ENCODE data around the gene CLIC1.

CLIC1 gene

DNA sequence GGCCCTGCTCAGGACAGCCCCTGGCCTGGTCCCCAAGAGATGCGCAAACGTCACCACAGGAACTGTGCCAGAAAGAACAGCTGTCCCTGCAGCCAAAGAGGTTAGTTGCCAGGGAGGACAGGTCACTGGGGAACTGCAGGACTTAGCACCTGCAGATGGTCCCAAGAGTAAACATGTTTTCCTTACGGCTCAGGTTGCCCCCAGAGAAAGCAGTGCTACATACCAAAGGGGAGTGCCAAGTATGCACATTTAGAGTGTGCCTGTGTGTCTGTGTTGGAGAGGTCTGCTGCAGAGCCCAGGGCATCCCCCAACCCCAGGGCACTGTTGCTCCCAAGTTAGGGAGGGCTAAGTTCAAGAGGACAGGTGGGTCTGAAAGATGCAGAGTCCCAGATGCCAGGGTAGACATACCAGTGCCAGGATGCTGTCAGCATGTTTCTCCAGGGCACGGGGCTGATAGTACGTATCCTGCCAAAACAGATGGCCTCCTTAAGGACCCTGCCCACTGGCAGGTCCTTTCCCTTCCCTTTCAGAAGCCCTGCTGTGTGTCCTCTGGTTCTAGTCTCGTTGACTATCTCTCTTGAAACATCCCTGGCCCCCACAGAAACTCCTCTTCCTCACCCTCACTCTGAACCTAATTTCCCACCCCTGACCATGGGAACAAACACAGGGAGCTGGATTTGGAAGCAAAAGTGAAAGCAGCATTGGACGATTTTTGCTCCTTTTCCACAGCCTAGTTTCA is 34.5 kb downstream of the CLIC1 start:
- CTCF ChIA-PET = interaction anchor here (0.7 to 1.2 kb wide), 4 partner anchors 9 to 130 kb away, joined by 3 to 4 read pairs (median 4); no protein-coding TSS in a partner anchor
- no peaks in the 10 kb centered on the region for H3K4me1 ChIP-seq (ENCODE audit: control insufficient read depth, insufficient read depth, low read length)
- POLR2A ChIA-PET = interaction anchor here (0.5 to 2.8 kb wide), 12 partner anchors 8 to 155 kb away, joined by 3 to 30 read pairs (median 10); partner anchors contain the start of genes ATP6V1G2, C6orf47, DDAH2 and HSPA1B
- peak overlapping the region; percentile 63 for H3K4me3 ChIP-seq (ENCODE audit: low read depth, low read length)
- peaks cover 4 to 17% of the 10 kb centered on the region in 2 experiments; a peak in 2 of 3 replicates for H3K36me3 ChIP-seq (ENCODE audit: control insufficient read depth in 2 of 2, insufficient read depth in 1 of 2, low read length in 2 of 2)
- no peak for TF ChIP-seq ZNF518A (tag by site-specific recombination; conservative IDR thresholded peaks at IDR 0.05; ENCODE audit: low read depth)
- no peak for TF ChIP-seq ZBTB7A (tag by site-specific recombination; IDR thresholded peaks at IDR 0.05; ENCODE audit: low read depth)
- TF ChIP-seq, protein P1, sequence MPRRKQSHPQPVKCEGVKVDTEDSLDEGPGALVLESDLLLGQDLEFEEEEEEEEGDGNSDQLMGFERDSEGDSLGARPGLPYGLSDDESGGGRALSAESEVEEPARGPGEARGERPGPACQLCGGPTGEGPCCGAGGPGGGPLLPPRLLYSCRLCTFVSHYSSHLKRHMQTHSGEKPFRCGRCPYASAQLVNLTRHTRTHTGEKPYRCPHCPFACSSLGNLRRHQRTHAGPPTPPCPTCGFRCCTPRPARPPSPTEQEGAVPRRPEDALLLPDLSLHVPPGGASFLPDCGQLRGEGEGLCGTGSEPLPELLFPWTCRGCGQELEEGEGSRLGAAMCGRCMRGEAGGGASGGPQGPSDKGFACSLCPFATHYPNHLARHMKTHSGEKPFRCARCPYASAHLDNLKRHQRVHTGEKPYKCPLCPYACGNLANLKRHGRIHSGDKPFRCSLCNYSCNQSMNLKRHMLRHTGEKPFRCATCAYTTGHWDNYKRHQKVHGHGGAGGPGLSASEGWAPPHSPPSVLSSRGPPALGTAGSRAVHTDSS (tag by site-specific recombination; IDR thresholded peaks at IDR 0.05) = peak; percentile 34; the same call in 1 of the 2 replicates
- TF ChIP-seq PRDM1 (tag by site-specific recombination; IDR thresholded peaks at IDR 0.05) = 0 out of 2 replicates have a peak, but pooled peaks have one; percentile 65
- 0 out of 2 replicates have a peak, but pooled peaks have one; percentile 24 for TF ChIP-seq SCRT2 (tag by site-specific recombination; IDR thresholded peaks at IDR 0.05)
- TF ChIP-seq, protein P2, sequence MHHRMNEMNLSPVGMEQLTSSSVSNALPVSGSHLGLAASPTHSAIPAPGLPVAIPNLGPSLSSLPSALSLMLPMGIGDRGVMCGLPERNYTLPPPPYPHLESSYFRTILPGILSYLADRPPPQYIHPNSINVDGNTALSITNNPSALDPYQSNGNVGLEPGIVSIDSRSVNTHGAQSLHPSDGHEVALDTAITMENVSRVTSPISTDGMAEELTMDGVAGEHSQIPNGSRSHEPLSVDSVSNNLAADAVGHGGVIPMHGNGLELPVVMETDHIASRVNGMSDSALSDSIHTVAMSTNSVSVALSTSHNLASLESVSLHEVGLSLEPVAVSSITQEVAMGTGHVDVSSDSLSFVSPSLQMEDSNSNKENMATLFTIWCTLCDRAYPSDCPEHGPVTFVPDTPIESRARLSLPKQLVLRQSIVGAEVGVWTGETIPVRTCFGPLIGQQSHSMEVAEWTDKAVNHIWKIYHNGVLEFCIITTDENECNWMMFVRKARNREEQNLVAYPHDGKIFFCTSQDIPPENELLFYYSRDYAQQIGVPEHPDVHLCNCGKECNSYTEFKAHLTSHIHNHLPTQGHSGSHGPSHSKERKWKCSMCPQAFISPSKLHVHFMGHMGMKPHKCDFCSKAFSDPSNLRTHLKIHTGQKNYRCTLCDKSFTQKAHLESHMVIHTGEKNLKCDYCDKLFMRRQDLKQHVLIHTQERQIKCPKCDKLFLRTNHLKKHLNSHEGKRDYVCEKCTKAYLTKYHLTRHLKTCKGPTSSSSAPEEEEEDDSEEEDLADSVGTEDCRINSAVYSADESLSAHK (tag by site-specific recombination; IDR thresholded peaks at IDR 0.05) = peak; percentile 93
- TF ChIP-seq ZNF132 (tag by site-specific recombination; IDR thresholded peaks at IDR 0.05; ENCODE audit: borderline replicate concordance) = no peak
- no peaks in the 10 kb centered on the region for H3K9me3 ChIP-seq (ENCODE audit: control insufficient read depth, insufficient read depth, low read depth, low read length)
- no peak overlapping the region; the same call in 1 of the 2 replicates for H3K27ac ChIP-seq (ENCODE audit: extremely low read depth, low read depth, low read length)

DNA sequence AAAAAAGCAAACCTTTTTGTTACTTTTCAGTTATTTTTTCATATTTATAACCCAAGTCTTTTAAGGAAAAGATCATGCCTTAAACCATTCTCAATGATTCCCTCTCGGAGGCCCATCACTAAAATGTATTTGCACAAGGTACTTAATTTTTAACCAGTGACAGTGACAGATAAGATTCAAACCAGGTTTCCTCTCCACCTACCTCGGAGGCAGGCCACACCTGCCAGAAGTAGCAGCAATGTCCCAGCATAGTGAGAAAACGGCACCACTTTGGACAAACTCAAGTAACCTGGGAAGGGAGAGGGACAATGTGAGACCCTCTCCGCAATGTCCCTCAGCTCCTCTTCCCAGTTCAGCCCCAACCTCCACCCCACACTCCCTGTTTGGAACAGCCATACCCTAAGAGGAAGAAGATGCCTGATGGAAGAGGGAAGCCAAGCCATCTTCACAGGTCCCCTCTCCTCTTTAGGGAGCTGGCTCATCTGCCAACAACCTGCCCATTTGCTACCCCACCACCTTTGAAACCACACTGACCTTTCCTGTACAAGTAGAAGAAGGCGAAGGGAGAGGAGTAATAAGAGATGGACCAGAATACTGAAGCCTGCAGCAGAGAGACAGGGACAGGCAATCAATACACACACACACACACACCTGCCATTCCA is 35.5 kb downstream of the CLIC1 start:
- POLR2A ChIA-PET = interaction anchor here (0.6 to 0.9 kb wide), 2 partner anchors 16 to 162 kb away, joined by 3 read pairs; partner anchors contain the start of gene NEU1
- TF ChIP-seq ZNF394 (tag by site-specific recombination; IDR thresholded peaks at IDR 0.05; ENCODE audit: borderline replicate concordance) = no peak
- no peak for TF ChIP-seq ZNF776 (tag by site-specific recombination; IDR thresholded peaks at IDR 0.05; ENCODE audit: borderline replicate concordance)
- TF ChIP-seq ZNF610 (tag by site-specific recombination; IDR thresholded peaks at IDR 0.05; ENCODE audit: borderline replicate concordance) = no peak
- TF ChIP-seq, protein P3, sequence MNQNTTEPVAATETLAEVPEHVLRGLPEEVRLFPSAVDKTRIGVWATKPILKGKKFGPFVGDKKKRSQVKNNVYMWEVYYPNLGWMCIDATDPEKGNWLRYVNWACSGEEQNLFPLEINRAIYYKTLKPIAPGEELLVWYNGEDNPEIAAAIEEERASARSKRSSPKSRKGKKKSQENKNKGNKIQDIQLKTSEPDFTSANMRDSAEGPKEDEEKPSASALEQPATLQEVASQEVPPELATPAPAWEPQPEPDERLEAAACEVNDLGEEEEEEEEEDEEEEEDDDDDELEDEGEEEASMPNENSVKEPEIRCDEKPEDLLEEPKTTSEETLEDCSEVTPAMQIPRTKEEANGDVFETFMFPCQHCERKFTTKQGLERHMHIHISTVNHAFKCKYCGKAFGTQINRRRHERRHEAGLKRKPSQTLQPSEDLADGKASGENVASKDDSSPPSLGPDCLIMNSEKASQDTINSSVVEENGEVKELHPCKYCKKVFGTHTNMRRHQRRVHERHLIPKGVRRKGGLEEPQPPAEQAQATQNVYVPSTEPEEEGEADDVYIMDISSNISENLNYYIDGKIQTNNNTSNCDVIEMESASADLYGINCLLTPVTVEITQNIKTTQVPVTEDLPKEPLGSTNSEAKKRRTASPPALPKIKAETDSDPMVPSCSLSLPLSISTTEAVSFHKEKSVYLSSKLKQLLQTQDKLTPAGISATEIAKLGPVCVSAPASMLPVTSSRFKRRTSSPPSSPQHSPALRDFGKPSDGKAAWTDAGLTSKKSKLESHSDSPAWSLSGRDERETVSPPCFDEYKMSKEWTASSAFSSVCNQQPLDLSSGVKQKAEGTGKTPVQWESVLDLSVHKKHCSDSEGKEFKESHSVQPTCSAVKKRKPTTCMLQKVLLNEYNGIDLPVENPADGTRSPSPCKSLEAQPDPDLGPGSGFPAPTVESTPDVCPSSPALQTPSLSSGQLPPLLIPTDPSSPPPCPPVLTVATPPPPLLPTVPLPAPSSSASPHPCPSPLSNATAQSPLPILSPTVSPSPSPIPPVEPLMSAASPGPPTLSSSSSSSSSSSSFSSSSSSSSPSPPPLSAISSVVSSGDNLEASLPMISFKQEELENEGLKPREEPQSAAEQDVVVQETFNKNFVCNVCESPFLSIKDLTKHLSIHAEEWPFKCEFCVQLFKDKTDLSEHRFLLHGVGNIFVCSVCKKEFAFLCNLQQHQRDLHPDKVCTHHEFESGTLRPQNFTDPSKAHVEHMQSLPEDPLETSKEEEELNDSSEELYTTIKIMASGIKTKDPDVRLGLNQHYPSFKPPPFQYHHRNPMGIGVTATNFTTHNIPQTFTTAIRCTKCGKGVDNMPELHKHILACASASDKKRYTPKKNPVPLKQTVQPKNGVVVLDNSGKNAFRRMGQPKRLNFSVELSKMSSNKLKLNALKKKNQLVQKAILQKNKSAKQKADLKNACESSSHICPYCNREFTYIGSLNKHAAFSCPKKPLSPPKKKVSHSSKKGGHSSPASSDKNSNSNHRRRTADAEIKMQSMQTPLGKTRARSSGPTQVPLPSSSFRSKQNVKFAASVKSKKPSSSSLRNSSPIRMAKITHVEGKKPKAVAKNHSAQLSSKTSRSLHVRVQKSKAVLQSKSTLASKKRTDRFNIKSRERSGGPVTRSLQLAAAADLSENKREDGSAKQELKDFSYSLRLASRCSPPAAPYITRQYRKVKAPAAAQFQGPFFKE (tag by site-specific recombination; IDR thresholded peaks at IDR 0.05; ENCODE audit: borderline replicate concordance) = no peak
- TF ChIP-seq ZNF157 (tag by site-specific recombination; IDR thresholded peaks at IDR 0.05) = peak; percentile 56; the same call in 1 of the 2 replicates
- TF ChIP-seq ZBTB1 (tag by site-specific recombination; IDR thresholded peaks at IDR 0.05) = no peak
- TF ChIP-seq ZBTB17 (tag by site-specific recombination; IDR thresholded peaks at IDR 0.05) = no peak
- Histone ChIP-seq H3K9me3 (ENCODE audit: control insufficient read depth, insufficient read depth, low read depth, low read length) (no peaks in the 10 kb centered on the region), H3K27ac (ENCODE audit: extremely low read depth, low read depth, low read length) (no peak overlapping the region), H3K36me3 (ENCODE audit: control insufficient read depth in 2 of 2, insufficient read depth in 1 of 2, low read length in 2 of 2) (peaks cover 4 to 21% of the 10 kb centered on the region in 2 experiments; a peak in 2 of 3 replicates), H3K4me1 (ENCODE audit: control insufficient read depth, insufficient read depth, low read length) (no peaks in the 10 kb centered on the region), H3K4me3 (ENCODE audit: low read depth, low read length) (no peak overlapping the region)
- CTCF ChIA-PET = interaction anchor here (1.1 to 1.8 kb wide), 3 partner anchors 11 to 69 kb away, joined by 3 to 9 read pairs (median 6); no protein-coding TSS in a partner anchor

Data from HEK293 (cell line).